OCI-LY3 (cell line): Measurements from ENCODE around the gene VAV1.

Experiments
- CTCF ChIP-seq: fragments of 200-600, 300-600 bp; sonication (generic); IDR thresholded peaks from 2 replicates; pipeline ENCODE4 v1.5.1; 2014; ENCODE audit warnings: antibody characterized with exemption, low read length, low read depth
- EZH2phosphoT487 ChIP-seq: fragments of 200-600 bp; shearing (Covaris generic); IDR thresholded peaks from 2 replicates; pipeline ENCODE4 v1.6.1; 2018; ENCODE audit warnings: antibody characterized with exemption, mixed run types, low read depth

GRCh38 chr19:6761053-6761676 is 11.3 kb upstream of the VAV1 start:
- TF ChIP-seq CTCF (no peak), EZH2phosphoT487 (no peak)
